Neuronal stem cell (in vitro differentiated cells): Measurements from ENCODE around the gene ENTR1.

Experiments
- DNase-seq: peaks from one replicate; pipeline ENCODE4 v3.0.0-alpha.2; 2013; ENCODE audit warnings: low spot score
- H2AFZ ChIP-seq: one replicate; pipeline ENCODE4 v1.6.1; 2013; ENCODE audit warnings: mild to moderate bottlenecking, low read length, inconsistent platforms
- H2AK5ac ChIP-seq: 2 replicates; pipeline ENCODE4 v1.6.1; 2013; ENCODE audit warnings: low read depth, mild to moderate bottlenecking, inconsistent platforms, low read length, moderate library complexity, mixed read lengths
- H2BK120ac ChIP-seq: 2 replicates; pipeline ENCODE4 v1.6.1; 2013; ENCODE audit warnings: low read depth, mild to moderate bottlenecking, inconsistent platforms, low read length, moderate library complexity, mixed read lengths
- H2BK12ac ChIP-seq: one replicate; pipeline ENCODE4 v1.6.1; 2013; ENCODE audit warnings: low read length, inconsistent platforms
- H2BK15ac ChIP-seq: 2 replicates; pipeline ENCODE4 v1.6.1; 2013; ENCODE audit warnings: mild to moderate bottlenecking, low read length, inconsistent platforms, mixed read lengths
- H2BK5ac ChIP-seq: one replicate; pipeline ENCODE4 v1.6.1; 2013; ENCODE audit warnings: inconsistent platforms, mild to moderate bottlenecking, low read length, moderate library complexity
- H3K14ac ChIP-seq: one replicate; pipeline ENCODE4 v1.6.1; 2013; ENCODE audit warnings: low read length, inconsistent platforms
- H3K18ac ChIP-seq: 2 replicates; pipeline ENCODE4 v1.6.1; 2013; ENCODE audit warnings: low read length, inconsistent platforms
- H3K23ac ChIP-seq: 2 replicates; pipeline ENCODE4 v1.6.1; 2013; ENCODE audit warnings: low read depth, mild to moderate bottlenecking, mixed read lengths, low read length, inconsistent platforms; ENCODE audit not compliant: poor library complexity
- H3K27ac ChIP-seq: replicated peaks from 3 replicates; pipeline ENCODE4 v1.5.1; 2013; ENCODE audit warnings: low read length, inconsistent platforms
- H3K27me3 ChIP-seq, 3 experiments: 2 replicates each; pipeline ENCODE4 v1.6.1; 2013; ENCODE audit warnings: low read length in 3 of 3, mild to moderate bottlenecking in 2 of 3, inconsistent platforms in 1 of 3, low read depth in 1 of 3, mixed read lengths in 1 of 3, moderate library complexity in 1 of 3; ENCODE audit not compliant: control insufficient read depth in 3 of 3, insufficient read depth in 3 of 3
- H3K36me3 ChIP-seq, 2 donors: replicated peaks in 1 of 2; 2 replicates each; pipeline ENCODE4 v1.6.1; 2013; ENCODE audit warnings: low read length in 2 of 2; ENCODE audit not compliant: control insufficient read depth in 2 of 2, insufficient read depth in 2 of 2
- H3K4ac ChIP-seq: 2 replicates; pipeline ENCODE4 v1.6.1; 2013; ENCODE audit warnings: inconsistent platforms, mild to moderate bottlenecking, low read length, moderate library complexity
- H3K4me1 ChIP-seq, 2 donors: 1 replicate in 1 of 2; 2 replicates in 1 of 2; pipeline ENCODE4 v1.6.1; 2013; ENCODE audit warnings: low read length in 2 of 2, low read depth in 1 of 2; ENCODE audit not compliant: control insufficient read depth in 2 of 2, insufficient read depth in 1 of 2
- H3K4me2 ChIP-seq: one replicate; pipeline ENCODE4 v1.6.1; 2013; ENCODE audit warnings: mild to moderate bottlenecking, low read length, inconsistent platforms; ENCODE audit not compliant: insufficient read depth, poor library complexity, severe bottlenecking
- H3K4me3 ChIP-seq, 2 donors: 2 replicates each; pipeline ENCODE4 v1.5.1; 2013; ENCODE audit warnings: low read length in 2 of 2, mild to moderate bottlenecking in 2 of 2, inconsistent platforms in 1 of 2, moderate library complexity in 1 of 2
- H3K79me1 ChIP-seq: one replicate; pipeline ENCODE4 v1.6.1; 2013; ENCODE audit warnings: low read depth, mild to moderate bottlenecking, inconsistent platforms, low read length, moderate library complexity
- H3K9ac ChIP-seq: one replicate; pipeline ENCODE4 v1.6.1; 2013; ENCODE audit warnings: mild to moderate bottlenecking, low read depth, low read length, inconsistent platforms; ENCODE audit not compliant: poor library complexity
- H3K9me3 ChIP-seq, 2 donors: replicated peaks in 1 of 2; 2 replicates each; pipeline versions ENCODE3 to v1.6.1; 2013; ENCODE audit warnings: low read length in 2 of 2, mild to moderate bottlenecking in 2 of 2, inconsistent platforms in 1 of 2, low read depth in 1 of 2, mixed read lengths in 1 of 2, moderate library complexity in 1 of 2; ENCODE audit not compliant: control insufficient read depth in 2 of 2, insufficient read depth in 1 of 2
- H4K8ac ChIP-seq: one replicate; pipeline ENCODE4 v1.6.1; 2013; ENCODE audit warnings: low read depth, mild to moderate bottlenecking, inconsistent platforms, low read length, moderate library complexity
- H4K91ac ChIP-seq: one replicate; pipeline ENCODE4 v1.6.1; 2013; ENCODE audit warnings: low read length, low read depth, mild to moderate bottlenecking, inconsistent platforms; ENCODE audit not compliant: poor library complexity
- WGBS, 2 donors: extraction: QIAGEN DNeasy Blood & Tissue Kit; methylation state at CpG; one replicate each; pipeline ENCODE4 v1.1.7; 2013; ENCODE audit warnings: missing lambda C conversion rate in 2 of 2, mixed read lengths in 1 of 2; ENCODE audit not compliant: insufficient read length in 2 of 2, insufficient replicate concordance in 1 of 2; ENCODE audit errors: extremely low coverage in 2 of 2; 5-methylcytosine and 5-hydroxymethylcytosine counted together

The ENTR1 gene

DNA sequence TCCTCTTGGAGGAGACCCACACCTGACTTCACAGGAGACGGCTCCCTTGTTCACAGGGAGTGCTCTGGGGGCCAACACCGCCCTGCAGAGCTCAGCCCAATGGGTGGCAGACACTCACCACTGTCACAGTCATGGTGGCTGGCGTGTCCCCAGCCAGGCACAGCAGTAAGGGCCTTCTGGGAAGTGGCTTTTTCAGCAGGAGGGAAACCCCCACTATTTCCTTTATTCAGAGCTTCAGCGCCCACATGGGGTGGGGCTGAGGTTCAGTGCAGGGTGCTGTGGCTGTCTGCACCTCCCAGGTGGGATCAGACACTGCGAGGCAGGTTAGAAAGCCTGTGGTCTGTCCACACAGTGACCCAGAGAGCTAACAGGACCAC, 6.9 kb downstream of the ENTR1 start:
- H3K9me3 ChIP-seq: no peaks in the 10 kb centered on the region
- H2BK120ac ChIP-seq: no peak overlapping the region
- H2BK12ac ChIP-seq: no peak overlapping the region
- no peak for DNase-seq
- no peak overlapping the region for H4K91ac ChIP-seq
- no peak overlapping the region for H3K4me2 ChIP-seq
- WGBS, 2 donors: no CpG with 5 or more reads among the region's 5 CpGs
- peaks cover 41 to 63% of the 10 kb centered on the region in 2 donors for H3K36me3 ChIP-seq
- H3K23ac ChIP-seq: no peak overlapping the region
- no peak overlapping the region for H4K8ac ChIP-seq
- H3K27me3 ChIP-seq: no peaks in the 10 kb centered on the region
- no peak overlapping the region for H3K18ac ChIP-seq
- H3K4me1 ChIP-seq: peaks cover 8 to 15% of the 10 kb centered on the region in 2 donors
- H3K4ac ChIP-seq: no peak overlapping the region
- H3K4me3 ChIP-seq: no peak overlapping the region
- no peak overlapping the region for H3K14ac ChIP-seq
- H2BK15ac ChIP-seq: no peak overlapping the region
- no peak overlapping the region for H3K27ac ChIP-seq
- H3K79me1 ChIP-seq: peaks cover 15% of the 10 kb centered on the region
- no peak overlapping the region for H2AK5ac ChIP-seq
- no peak overlapping the region for H2BK5ac ChIP-seq
- no peak overlapping the region for H2AFZ ChIP-seq
- H3K9ac ChIP-seq: peak overlapping the region; percentile 44

DNA sequence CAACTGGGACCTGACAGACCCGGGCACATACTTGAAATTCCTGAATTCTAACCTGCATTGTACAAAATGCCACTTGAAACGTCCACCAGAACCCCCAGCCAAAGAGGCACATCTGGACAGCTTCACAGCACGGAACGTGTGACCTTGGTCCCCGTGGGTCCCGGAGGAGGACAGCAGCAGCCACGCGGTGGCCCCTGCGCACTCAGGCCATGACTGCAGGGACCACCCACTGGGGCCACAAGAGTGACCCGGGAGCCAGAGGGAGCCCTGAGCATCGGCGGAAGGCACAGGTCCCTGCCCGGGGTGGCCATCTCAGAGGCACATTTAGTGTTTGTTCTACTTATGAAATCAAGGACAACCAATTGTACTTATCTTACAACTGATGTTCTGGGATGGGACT, 8.3 kb downstream of the ENTR1 start:
- H3K36me3 ChIP-seq: peaks cover 44 to 65% of the 10 kb centered on the region in 2 donors
- H3K27ac ChIP-seq: no peak overlapping the region
- H2AK5ac ChIP-seq: no peak overlapping the region
- peak overlapping the region in 1 of 2 donors; percentile 52 for H3K4me3 ChIP-seq
- H2BK120ac ChIP-seq: no peak overlapping the region
- no peaks in the 10 kb centered on the region for H3K27me3 ChIP-seq
- no peak overlapping the region for H2AFZ ChIP-seq
- no peak overlapping the region for H3K4me2 ChIP-seq
- H2BK5ac ChIP-seq: no peak overlapping the region
- H3K9me3 ChIP-seq: no peaks in the 10 kb centered on the region
- H4K91ac ChIP-seq: no peak overlapping the region
- no peak overlapping the region for H2BK15ac ChIP-seq
- peaks cover 8 to 15% of the 10 kb centered on the region in 2 donors for H3K4me1 ChIP-seq
- H3K4ac ChIP-seq: no peak overlapping the region
- WGBS, 2 donors: no CpG with 5 or more reads among the region's 13 CpGs
- H3K14ac ChIP-seq: no peak overlapping the region
- H3K18ac ChIP-seq: no peak overlapping the region
- H2BK12ac ChIP-seq: no peak overlapping the region
- peaks cover 19% of the 10 kb centered on the region for H3K79me1 ChIP-seq
- no peak overlapping the region for H3K23ac ChIP-seq
- H3K9ac ChIP-seq: no peak overlapping the region
- H4K8ac ChIP-seq: no peak overlapping the region
- no peak for DNase-seq

DNA sequence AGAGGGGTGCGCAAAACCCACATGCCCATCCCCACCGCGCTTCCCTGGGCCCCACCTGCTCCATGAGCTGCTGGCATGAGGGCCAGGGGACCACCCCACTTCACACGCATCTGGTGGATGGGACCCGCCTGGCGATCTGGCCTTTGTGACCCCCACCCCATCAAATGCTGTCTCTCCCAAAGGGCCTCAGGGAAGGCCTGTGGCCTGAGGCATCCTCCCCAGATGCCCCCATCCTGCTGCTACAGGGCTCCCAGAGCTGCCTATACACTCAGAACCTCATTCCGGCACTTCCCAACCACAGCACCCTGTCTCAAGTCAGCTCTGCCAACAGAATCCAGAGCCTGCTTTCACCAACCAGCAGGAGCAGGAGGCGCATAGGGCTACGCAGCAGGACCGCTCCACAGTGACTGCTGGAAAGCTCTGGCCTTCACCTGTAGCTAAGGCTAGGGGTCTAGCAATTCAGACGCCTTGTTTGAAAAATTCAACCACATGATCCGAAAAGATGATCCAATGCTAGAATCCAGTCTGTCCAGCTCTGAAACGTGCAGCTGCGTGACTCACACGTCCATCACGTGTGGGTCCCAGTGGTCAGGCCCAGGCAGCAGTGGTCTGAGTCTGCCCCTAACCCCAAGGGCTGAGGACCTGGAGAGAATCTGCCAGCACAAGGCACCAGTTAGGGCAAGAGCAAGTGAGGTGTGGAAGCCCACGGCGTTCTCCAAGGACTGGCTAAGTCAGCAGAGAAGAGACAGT, 9.1 kb downstream of the ENTR1 start:
- H3K36me3 ChIP-seq: peaks cover 46 to 68% of the 10 kb centered on the region in 2 donors
- no peak overlapping the region for H2BK120ac ChIP-seq
- no CpG with 5 or more reads among the region's 18 CpGs for WGBS, 2 donors
- no peaks in the 10 kb centered on the region for H3K27me3 ChIP-seq
- H2BK15ac ChIP-seq: no peak overlapping the region
- no peak overlapping the region for H2AFZ ChIP-seq
- H3K14ac ChIP-seq: no peak overlapping the region
- H3K9ac ChIP-seq: no peak overlapping the region
- H2AK5ac ChIP-seq: peak overlapping the region; percentile 70
- no peak for DNase-seq
- no peak overlapping the region for H3K18ac ChIP-seq
- H3K23ac ChIP-seq: peak overlapping the region; percentile 67
- peaks cover 20% of the 10 kb centered on the region for H3K79me1 ChIP-seq
- peaks cover 8 to 15% of the 10 kb centered on the region in 2 donors for H3K4me1 ChIP-seq
- no peak overlapping the region for H2BK12ac ChIP-seq
- H4K91ac ChIP-seq: no peak overlapping the region
- no peak overlapping the region for H3K4ac ChIP-seq
- no peak overlapping the region for H4K8ac ChIP-seq
- H3K4me3 ChIP-seq: no peak overlapping the region
- no peak overlapping the region for H3K27ac ChIP-seq
- no peak overlapping the region for H3K4me2 ChIP-seq
- H3K9me3 ChIP-seq: no peaks in the 10 kb centered on the region
- no peak overlapping the region for H2BK5ac ChIP-seq

DNA sequence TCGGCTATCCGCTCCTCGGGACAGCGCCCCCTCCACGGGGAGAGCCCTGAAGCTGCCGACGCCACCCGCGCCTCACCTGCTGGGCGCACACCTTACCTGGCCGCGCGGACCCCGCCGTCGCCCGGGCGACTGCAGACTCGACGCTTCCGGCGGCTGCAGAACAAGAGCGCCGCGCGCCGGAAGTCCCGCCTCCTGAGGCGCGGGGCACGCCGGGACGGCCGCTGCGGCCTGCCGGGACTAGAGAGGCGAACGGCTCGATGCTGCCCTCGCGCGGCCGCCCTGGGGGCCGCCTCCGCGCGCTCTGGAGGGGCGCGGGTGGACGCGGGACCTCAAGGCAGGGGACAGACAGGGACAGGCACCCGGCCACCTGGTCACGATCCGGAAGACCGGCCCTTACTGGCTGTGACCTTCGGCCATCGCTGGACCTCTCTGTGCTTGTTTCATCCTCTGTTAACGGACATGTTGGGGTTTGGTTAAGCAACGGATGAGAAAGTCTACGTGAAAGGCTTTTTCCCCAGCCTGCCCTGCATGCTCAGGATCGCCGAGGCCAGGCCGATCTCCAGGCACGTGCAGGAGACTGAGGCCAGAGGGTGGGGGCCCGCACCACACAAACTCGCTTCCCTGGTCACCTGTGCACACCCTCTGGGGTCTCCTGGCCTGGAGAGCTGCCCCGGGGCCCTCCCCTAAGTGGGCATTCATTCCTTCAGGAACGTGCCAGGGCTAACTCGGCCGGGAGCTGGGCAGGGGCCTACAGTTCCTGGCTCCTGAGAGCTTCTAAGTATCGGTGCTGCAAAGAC, 10.2 kb downstream of the ENTR1 start, which contains the start of gene SNAPC4:
Gene SNAPC4 (minus strand): TSS at position 133 of the 797 bp plus-strand sequence. CDS start 1,742 bp downstream, outside the sequence.
- H2BK120ac ChIP-seq: no peak within 1 kb of the TSS
- H3K4ac ChIP-seq: peak within 1 kb of the TSS; percentile 84
- H4K8ac ChIP-seq: peak within 1 kb of the TSS; percentile 92
- H3K27ac ChIP-seq: no peak within 1 kb of the TSS
- H3K27me3 ChIP-seq: no peaks in the 10 kb centered on the region
- H3K4me3 ChIP-seq: peak within 1 kb of the TSS; percentile 94 to 99
- peaks cover 47 to 69% of the 10 kb centered on the region in 2 donors for H3K36me3 ChIP-seq
- peak within 1 kb of the TSS; percentile 97 for H3K23ac ChIP-seq
- peak within 1 kb of the TSS; percentile 94 for H3K18ac ChIP-seq
- peak within 1 kb of the TSS; percentile 90 for H2BK12ac ChIP-seq
- H3K9ac ChIP-seq: peak within 1 kb of the TSS; percentile 97
- H2BK15ac ChIP-seq: peak within 1 kb of the TSS; percentile 81
- whole genome bisulfite sequencing, 2 donors: no CpG with 5 or more reads among the region's 71 CpGs
- H3K79me1 ChIP-seq: peaks cover 22% of the 10 kb centered on the region
- H3K4me1 ChIP-seq: peaks cover 8 to 15% of the 10 kb centered on the region in 2 donors
- H2BK5ac ChIP-seq: peak within 1 kb of the TSS; percentile 66
- H3K4me2 ChIP-seq: peak within 1 kb of the TSS; percentile 99
- H2AK5ac ChIP-seq: peak within 1 kb of the TSS; percentile 97
- H3K14ac ChIP-seq: peak within 1 kb of the TSS; percentile 89
- no peaks in the 10 kb centered on the region for H3K9me3 ChIP-seq
- H4K91ac ChIP-seq: peak within 1 kb of the TSS; percentile 53
- H2AFZ ChIP-seq: peak within 1 kb of the TSS; percentile 84
- peak; percentile 89 for DNase-seq
